Cardiac fibroblast (primary cell): ENCODE measurements around the gene CREB1.
"Not testable (repeated sequence)": the region's sequence is repeated elsewhere in the genome, so short reads cannot be mapped to it uniquely, and the experiment has no call there.

Source experiments
- DNase-seq, 2 donors: peaks; one replicate each; pipeline versions ENCODE4 v3.0.0 to v3.0.0-alpha.2; 2010; ENCODE audit warnings: low read depth in 2 of 2
- H3K4me3 ChIP-seq, 2 donors: replicated peaks in 1 of 2; 1 replicate in 1 of 2; 2 replicates in 1 of 2; pipeline ENCODE4 v1.5.1; 2011; ENCODE audit warnings: low read depth in 2 of 2, low read length in 2 of 2, mild to moderate bottlenecking in 2 of 2, moderate library complexity in 1 of 2
- CTCF ChIP-seq: IDR thresholded peaks from one replicate; pipeline ENCODE4 v1.5.1; 2011; ENCODE audit warnings: low read depth, mild to moderate bottlenecking, low read length, inconsistent platforms

Gene CREB1

DNA sequence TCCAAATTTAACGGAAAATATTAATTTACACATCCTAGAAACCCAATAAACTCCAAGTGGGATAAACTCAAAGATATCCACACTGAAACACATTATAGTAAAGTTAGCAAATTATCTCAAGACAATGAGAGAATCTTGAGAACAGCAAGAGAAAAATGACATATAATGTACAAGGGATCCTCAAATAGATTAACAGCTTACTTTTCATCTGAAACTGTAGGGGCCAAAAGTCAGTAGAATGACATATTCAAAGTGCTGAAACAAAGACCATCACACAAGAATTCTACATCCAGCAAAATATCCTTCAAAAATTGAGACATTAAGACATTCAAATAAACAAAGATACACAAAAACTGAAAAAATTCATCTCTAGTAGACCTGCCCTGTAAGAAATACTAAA lies 114.1 kb downstream of the CREB1 start:
- no peak overlapping the region for H3K4me3 ChIP-seq
- no peak for TF ChIP-seq CTCF
- DNase-seq: no peak

- H3K4me3 ChIP-seq, DNase-seq: not testable (repeated sequence)
These were observed 116.8 kb downstream of the CREB1 start for GRCh38 chr2:207646582-207646981.
